ENCODE results near the gene ERI3.

The ERI3 gene

DNA sequence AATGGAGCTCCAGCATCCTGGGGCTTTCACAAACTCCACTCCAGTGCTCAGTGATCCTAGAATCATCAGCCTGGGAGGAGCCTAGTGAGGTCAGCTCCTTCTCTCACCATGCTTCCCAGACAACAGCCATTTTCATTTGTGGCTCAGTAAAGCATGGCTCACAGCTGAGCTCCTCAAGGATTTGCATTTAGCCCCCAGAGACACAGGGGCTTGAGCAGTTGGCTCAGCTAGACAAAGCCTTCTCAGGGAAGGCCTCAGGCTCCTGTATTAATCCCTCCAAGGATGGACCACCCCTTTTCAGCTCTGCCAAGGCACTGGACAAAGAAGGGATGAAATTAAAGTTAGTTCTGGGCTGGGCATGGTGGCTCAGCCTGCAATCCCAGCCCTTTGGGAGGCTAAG is 39.5 kb downstream of the ERI3 start:
- DNase-seq (ENCODE audit: low read depth) = no peak

DNA sequence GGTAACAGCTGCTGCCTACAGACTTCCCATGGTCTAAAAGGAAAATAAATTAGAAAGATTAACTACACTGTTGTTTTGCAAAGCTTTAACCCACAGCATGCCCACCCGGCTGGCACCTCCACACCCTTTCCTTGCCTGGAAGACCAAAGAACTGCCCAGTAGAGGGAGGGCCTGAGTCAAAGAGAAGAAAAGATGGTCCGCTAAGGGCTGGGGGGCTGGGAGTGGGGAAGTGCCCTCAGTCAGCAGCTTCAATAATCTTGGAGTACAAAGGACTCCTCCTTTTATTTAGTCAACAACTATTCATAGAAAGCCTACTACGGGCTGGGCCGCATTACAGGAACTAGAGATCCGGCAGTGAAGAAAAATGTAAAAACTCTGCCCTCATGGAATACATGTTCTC is 40.6 kb downstream of the ERI3 start:
- DNase-seq (ENCODE audit: low read depth) = no peak

DNA sequence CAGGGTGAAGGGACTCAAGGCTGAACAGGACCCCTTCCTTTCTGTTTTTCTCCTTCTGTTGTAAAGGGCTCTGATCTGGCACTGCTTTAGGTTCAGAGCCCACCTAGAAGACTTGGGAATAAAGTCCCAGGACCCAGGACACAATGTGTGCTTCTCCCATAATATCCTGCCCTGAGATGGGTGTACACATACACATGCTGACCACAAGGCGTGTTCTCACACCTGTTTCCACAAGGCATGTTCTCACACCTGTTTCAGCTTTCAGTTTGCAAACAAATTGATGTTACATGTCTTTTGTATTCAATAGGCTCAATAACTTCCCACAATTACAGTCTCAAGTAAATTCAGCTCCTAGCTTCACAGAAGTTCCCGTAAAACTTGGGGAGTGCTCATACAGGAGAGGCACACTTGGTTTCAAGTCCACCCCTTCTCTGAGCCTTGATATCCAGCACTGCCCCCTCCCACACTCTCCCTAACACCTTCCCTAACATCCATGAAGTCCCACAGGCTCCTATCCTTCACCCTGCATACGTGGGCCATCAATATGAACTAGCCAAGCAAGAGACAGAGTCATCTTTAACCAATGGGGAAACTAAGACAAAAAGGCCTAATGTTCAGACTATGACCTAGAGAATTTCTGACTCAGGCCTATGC is 41.7 kb downstream of the ERI3 start:
- DNase-seq (ENCODE audit: low read depth) = no peak

DNA sequence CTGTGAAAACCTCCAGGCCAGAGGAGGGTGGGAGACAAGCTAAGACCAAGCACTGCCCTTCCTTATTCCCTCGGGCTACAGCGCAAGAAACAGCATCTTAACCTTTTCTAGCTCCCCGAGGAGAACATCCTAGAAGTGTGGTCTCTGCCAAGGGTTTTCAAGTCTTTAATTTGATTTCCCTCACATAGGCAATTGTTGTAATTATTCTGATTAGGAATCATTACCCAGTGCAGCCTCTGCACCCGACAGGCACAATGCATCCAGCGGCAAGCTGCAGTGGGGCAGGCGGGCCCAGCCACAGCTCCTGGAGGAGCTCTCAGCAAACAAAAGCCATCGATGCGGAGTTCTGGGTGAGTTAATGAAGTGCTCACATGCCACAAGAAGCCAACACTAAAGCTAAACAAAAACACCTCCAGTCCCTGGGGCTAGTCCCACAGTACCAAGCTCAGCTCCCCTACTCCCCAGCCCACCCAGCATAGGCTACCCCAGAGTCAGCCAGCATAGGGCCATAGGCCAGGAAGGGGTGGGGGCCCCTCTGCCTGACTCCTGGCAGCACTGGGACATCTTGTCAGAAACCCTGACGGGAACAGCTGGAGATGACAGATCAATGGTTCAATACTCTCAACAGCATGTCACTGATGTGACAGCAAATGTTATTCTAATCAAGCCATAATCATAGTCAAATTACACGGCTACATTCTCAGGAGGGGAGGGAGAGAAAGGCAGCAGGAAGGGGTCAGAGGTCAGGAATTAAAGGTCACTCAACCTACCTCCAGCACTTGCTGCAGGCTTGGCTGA is 42.5 kb downstream of the ERI3 start:
- no peak for DNase-seq (ENCODE audit: low read depth)

DNA sequence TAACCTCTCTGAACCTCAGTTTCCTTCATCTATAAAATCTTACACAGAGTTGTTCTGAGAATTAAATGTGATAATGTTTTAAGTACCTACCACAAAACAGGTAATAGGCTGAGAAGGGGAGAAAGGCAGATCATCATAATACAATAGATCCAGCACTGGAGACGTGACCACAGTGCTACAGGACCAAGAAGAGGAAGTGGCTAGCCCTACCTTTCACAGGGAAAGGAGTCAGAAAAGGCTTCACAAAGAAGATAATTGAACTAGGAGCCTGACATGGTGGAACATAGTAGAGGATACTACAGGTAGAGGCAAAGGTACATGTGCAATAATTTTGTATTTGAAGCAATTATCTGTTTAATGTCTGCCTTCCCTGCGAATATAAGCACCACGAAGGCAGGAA is 45.1 kb downstream of the ERI3 start:
- DNase-seq (ENCODE audit: low read depth) = no peak

DNA sequence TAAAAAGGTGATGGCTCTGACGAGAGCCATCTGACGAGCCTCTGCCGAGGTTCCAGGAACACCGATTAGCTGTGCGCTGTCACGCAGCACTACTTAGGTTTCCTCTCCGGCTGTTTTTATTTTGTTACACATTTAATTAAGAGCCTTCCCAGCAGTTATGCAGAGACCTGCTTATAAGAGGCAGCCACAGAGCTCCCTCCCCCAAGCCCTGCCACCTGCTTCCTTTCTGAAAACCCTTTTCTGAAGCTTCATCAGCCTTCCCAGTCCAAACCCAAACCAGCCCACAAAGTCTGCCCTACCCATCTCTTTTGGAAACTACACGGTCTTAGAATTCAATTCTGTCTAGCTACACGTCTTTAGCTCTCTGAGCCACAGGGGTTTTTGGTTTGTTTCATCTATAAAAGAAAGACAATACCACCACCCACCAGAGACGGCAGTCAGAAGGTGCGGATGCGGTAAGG is 49.1 kb downstream of the ERI3 start:
- DNase-seq (ENCODE audit: low read depth) = no peak

DNA sequence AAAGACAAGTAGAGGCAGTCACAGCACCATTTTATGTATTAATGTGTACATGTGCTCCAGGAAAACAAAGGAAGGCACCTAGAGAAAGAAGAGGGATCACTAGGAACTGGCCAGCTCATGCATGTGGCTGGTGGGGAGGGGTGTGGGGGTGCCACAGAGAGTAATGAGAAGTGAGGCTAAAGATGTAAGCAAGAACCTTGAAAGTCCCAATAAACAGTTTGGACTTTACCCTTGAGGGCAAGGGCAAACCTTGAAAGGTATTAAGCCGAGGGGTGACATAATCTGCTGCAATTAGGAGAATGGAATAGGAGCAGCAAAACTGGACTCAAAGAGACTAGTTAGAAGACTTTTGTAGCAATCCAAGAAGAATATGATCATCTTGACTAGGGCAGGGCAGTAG is 51.5 kb downstream of the ERI3 start:
- no peak for DNase-seq (ENCODE audit: low read depth)

DNA sequence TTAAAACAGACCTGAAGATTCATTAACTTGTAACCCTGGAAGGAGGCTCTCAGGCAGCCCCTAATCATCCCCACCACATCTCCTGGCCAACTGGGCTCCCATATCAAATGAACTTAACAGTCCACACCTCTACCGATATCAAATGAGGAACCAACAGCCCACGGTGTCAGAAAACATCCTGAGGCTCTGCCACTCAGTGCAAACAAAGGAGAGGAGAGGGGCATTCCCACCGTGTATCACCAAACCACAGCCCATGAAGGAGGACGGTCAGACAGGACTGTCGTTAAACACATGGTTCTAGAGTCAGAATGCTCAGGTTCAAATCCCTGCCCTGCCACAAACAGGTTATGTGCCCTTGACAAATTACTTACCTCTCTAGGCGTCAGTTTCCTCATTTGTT is 52.5 kb downstream of the ERI3 start:
- DNase-seq (ENCODE audit: low read depth) = no peak

DNA sequence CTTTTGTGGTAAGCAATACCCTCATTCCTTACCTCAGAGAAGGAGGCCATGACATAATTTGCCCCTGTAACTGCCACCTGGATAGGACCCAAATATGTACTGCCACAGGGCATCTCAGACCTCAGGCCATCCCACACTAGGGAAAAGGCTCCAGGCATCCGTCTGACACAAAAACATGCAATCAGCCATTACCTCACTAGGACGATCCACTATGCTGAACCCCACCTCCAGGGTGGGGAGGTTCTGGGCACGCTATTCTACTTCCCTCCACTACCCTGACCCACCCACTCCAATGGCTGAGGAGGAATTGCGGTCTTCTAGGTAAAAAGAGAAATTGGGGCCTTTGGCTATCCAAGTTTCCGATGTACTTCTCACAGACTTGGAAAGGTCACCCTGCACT is 53.6 kb downstream of the ERI3 start:
- DNase-seq (ENCODE audit: low read depth) = no peak

DNA sequence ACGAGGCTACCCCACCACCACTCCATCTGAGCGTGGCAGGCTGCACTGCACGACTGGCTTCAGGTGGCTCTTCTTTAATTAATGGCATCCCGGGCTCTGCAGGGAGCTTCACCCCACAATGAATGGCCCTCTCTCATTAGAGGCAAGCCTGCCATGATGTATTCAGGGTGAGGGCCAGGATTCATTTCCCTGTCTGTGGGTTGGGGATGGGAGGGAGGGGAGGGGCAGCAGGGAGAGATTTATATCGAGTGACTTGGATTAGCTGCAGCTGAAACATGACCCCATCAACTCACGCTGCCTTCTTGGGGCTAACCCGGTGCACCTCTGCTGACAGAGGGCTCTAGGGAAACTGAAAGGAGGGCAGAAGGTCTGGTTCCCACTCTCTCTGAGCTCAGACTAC is 54.2 kb downstream of the ERI3 start:
- no peak for DNase-seq (ENCODE audit: low read depth)

DNA sequence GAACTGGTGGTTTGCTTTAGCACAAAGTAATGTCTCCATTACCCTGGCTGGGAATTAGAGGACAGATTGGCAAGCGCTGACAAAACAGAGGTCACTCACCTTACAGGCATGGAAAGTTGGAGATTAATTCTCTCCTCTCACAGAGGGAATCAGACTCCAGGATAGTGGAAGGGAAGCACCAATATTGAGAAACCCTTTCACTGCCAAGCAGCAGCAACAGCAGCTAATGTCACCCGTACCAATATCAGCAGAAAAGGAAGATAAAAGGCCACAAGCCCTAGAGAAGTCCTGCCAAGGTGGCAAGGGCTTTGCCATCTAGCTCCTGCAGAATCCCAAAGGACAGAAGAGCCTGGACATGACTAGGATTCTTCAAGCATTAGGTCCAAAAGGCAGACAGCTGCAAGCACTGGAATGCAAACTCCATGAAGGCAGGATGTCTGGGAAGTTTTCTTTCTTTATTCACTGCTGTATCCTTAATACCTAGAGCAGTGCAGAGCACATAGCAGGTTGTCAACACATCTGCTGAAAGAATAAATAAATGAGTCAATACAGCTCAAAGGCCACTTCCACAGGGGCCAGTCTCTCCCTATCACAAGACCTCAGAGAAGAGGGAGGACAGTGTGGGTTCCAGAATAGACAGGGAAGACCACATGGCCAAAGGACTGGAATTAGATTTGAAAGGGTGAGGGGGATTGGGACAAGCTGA is 57.2 kb downstream of the ERI3 start:
- DNase-seq (ENCODE audit: low read depth) = no peak

DNA sequence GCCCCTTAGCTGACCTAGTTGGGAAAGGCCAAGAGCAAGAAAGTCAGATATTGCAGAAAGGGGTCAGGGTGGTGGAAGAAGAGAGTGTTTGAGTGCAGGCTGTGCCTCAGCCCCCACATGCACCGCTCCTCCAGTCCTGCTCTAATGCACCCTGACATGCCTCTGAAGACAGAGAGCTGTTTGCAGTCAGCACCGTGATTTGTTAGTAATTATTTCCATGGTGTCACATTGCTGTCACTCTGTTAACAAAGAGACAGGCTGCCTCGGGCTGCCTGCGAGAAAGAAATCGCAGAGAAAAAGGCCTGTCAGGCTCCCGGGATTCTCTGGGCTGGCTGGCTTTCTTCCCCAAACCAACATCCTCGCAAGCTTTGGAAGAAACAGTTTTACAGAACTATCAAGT is 58.3 kb downstream of the ERI3 start:
- DNase-seq (ENCODE audit: low read depth) = no peak

DNA sequence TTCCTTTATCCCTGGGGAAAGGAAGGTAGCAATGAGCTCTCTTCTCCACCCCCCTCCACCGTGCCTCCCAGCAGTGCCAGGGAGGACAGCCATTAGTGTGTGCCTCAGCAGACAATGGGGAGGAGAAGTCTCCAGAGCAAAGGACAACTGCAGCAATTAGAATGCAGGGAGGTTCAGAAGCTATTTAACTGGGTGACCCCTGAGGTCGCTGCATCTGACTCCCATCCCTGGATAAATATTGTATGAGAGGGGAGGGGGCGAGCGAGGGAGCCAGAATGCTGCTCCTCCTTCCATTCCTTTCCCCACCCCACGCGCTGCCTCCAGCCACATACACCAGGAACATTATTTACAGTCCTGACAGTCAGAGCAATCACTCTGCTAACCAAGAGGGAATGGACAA is 59.0 kb downstream of the ERI3 start:
- no peak for DNase-seq (ENCODE audit: low read depth)

DNA sequence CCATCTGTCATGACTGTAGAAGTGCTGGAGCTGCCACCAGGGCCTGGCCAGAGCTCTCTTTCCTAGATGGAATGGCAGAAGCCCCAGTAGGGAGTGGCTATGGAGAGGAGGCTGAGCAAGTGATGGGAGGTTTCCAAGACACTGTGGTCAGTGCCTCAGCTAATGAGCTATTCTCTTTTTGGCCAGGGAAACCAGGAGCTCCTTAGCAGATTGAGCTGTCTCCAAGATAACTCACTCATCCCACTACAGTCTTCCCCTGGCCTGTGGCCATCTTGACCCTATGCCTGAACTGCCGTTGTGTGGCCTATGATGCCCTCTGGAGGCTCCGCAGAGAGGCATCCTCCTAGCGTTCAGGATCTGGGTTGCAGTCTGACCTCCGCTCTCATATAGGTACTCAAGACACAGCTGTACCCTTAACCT is 60.5 kb downstream of the ERI3 start:
- DNase-seq (ENCODE audit: low read depth) = peak; percentile 96

DNA sequence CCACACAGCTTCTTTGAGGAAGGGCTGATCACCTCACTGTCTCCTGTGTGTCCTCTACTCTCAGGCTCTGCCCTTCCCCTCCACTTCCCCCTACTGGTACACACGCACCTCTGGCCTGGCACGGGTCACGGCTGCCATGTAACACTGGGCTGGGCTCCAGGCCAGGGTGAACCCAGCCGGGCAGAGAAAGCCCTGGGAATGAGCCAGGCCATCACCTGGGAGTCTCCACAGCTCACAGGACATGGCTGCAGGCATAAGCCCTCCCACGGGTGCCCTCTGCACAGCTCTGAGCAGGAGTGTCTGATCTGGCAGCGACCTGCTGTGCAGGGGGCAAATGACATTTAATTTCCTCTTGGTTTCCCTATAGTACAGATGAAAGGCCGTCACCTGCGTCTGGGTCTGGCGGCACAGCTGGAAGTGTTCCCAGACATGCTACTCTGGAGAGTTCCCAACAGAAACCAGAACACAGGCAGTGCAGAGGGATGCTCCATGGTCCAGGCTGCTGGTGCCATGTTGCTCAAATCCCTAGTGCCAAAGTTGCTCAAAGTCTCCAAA is 61.2 kb downstream of the ERI3 start:
- DNase-seq (ENCODE audit: low read depth) = no peak

DNA sequence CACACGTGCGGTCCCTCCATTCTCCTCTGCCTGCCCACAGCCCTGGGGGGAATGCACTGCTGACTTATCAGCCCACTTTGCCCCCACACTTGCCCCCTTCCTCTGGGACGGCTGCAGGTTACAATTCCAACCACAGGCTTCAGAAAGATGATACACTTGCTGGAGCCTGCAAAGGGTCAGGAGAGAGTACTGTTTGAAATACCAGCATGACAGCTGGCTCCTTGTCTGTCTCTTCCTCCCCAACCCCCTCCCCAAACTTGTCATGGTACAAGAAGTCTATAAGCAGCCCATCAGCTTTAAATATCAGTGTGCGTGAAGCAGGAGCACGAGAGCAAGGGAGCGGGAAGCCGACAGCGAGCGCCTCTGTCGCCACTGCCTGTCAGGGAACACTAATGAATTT is 62.4 kb downstream of the ERI3 start:
- no peak for DNase-seq (ENCODE audit: low read depth)

DNA sequence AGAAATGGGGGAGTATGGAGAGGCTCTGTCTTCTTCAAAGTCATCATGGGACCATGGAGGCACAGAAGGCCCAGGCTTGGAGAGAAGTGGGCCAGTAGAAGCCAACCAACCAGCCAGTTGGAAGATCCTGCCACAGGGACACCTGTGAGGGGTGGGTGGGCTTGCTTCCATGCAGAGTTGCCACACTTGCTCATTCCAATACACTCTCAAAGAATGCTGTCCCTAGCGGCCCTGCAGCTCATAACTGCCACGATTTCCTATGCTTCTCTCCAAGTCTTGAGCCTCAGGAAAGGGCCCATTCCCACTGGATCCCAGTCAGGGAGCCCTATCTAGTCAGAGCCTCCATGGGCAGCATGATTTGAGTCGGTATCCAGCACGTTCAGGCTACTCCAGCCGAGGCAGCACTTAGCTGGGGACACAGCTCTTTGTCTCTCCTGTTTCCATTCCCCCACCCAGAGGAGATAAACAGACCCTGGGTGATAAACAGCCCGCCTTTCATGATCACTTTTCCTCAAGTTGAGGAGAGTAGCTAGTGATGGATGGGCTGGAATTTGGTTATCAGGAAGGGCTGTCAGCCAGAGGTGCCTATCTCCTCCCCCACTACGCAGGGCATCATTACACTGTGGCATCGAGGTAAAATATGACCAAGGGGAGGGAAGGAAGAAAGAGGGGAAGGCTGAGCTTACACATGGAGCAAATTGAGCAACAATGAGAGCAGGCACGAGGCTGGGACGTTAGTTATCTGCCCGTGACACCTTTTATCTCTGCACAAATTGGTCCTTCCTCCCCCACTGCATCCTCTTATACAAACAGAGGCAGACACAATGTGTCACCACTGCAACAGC is 64.6 kb downstream of the ERI3 start:
- no peak for DNase-seq (ENCODE audit: low read depth)

DNA sequence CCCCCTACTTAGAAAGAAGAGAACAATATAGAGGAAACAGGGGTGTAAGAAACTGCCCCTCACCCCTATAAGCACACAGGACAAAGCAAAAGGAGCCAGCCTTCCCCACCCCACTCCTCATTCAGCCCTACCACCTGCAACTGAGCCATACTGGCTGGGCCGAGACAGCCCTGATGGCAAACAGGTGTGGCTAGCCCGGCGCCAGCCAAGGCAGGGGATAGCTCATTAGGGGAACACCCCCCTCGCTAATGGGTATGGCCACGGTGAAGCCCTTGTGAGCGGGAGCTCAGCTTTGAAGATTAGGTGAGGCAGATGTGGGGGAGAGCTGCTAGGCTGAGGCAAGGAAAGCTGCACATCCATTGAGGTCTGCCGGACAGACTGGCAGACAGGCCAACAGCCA is 65.5 kb downstream of the ERI3 start:
- DNase-seq (ENCODE audit: low read depth) = no peak

DNA sequence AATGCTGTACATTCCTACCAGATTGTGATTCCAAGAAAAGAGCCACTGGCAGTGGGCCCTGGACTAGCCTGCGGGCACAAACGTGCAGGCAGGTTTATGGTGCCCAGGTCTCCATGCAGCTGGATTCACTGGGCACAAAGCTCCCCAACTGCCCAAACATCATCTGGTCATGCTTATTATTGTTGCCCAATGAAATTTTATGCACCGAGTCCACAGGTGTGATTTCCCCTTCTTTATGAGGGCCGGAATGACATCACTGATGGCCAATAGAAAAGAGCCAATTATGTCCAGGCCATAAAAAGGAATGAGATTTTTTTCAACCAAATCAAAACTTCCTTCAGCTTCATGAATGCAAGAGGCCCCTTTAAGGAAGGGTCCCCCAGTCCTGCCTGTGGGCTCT is 66.2 kb downstream of the ERI3 start:
- no peak for DNase-seq (ENCODE audit: low read depth)

DNA sequence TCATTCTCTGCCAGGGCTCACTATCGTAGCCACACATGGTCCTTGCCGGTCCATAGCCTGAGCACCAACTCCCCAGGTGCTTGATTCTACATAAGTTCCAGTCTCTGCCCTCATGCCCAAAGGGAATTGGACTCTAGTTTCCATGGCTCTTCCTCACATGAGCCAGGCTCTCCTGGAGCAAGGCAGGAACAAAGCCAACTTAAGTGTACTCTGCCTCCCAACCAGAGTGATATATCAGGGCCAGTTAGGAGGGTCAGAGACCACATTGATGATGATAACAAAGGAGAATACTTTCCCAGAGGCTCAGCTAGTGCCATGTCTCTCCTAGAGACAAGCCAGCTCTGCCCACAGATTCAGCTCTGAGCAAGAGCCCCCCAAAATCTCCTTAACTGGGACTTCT is 70.9 kb downstream of the ERI3 start:
- no peak for DNase-seq (ENCODE audit: low read depth)

DNA sequence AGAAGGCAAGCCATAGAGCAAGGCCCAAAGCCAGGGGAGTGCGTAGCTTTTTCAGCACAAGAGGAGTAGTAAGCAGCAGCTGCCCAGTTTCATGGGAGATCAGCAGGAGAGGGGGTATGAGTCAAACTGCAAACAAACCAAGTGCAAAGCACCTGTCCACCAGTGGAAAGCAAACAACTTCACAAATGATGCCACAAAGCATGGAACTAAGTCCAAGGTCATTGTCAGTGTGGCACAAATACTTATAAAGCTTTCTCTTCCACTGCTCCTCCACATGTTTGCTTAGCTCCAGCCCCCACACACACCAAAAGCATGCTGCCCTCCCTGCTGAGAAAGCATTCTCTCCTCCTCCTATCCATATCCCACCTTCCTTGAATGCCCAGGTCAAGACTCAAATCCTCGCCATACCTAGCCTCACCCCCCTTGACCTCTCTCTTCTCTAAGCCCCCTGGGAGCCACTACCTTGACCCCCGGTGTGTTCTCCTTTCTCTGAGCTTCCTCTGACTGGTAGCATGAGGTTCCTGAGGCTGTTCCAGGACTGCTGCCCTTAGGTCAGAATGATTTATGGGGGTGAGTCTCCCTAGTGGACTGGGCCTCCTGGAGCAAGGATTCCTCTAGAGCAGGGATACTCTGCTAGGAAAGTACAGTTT is 71.4 kb downstream of the ERI3 start:
- no peak for DNase-seq (ENCODE audit: low read depth)

All from GM04503 (cell line).